HG02885 (cell line): ENCODE measurements around the gene PLXNB3.

Experiments used
- ATAC-seq: cut with Tn5 transposase; IDR thresholded peaks from one replicate; pipeline ENCODE4 v1.9.1; 2021; ENCODE audit warnings: mild to moderate bottlenecking; ENCODE audit not compliant: unreplicated experiment, poor library complexity

Gene PLXNB3

DNA sequence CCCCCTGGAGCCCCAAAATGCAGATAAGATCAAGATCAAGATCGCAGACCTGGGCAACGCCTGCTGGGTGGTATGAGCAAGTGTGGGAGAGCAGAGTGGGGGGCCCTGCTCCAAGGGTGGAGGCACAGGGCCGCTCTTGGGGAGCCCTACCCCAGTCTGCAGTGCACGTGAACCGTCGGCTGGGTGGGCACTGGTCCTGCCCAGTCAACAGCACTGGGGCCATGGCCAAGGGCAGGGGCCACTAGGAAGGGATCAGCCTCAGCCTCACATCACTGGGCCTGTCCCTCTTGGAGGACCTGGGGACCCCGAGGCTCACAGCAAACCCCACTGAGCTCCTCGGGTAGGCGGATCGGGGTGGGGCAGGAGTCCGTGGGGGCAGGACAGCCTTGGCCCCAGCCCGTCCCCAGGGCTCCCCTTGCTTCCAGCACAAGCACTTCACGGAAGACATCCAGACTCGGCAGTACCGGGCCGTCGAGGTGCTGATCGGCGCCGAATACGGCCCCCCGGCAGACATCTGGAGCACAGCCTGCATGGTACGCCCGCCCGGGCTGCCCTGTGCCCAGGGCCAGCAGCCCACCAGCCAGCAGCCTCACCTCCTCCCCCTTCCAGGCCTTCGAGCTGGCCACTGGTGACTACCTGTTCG lies 20.4 kb downstream of the PLXNB3 start:
- ATAC-seq, result no peak

DNA sequence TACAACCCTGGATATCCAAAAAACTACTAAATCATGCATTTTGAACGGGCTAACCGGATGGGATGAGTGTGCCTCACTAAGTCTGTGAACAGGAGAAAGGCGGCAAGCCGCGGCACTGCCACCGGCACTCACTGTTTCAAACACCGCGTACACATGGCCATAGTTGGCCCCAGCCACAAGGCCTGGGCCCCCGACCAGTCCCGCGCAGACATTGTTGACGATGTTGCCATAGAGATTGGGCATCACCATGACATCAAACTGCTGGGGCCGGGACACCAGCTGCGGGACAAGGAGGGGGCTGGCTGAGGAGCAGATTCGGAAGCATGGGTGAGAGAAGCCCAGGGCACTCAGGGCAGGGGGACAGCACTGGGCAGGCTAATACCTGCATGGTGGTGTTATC lies 22.6 kb downstream of the PLXNB3 start:
- no peak for ATAC-seq

DNA sequence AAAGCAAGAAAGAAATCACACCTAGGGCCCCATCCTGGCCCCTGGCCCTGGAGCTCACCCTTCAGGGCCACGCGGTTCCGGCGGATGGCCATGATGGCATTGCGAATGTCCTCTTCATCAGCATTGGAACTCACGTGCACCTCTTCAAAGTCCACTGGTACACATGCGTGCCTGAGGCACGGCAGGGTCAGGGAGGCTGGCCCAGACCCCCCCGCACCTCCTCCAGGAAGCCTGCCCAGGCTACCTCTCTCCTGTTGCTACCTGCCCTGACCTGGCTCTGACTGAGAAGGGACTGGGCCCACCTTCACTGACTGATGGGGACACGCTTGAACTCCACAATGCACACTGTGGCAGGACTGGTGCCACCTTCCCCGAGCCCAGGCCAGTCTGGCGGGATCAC lies 25.6 kb downstream of the PLXNB3 start:
- no peak for ATAC-seq

DNA sequence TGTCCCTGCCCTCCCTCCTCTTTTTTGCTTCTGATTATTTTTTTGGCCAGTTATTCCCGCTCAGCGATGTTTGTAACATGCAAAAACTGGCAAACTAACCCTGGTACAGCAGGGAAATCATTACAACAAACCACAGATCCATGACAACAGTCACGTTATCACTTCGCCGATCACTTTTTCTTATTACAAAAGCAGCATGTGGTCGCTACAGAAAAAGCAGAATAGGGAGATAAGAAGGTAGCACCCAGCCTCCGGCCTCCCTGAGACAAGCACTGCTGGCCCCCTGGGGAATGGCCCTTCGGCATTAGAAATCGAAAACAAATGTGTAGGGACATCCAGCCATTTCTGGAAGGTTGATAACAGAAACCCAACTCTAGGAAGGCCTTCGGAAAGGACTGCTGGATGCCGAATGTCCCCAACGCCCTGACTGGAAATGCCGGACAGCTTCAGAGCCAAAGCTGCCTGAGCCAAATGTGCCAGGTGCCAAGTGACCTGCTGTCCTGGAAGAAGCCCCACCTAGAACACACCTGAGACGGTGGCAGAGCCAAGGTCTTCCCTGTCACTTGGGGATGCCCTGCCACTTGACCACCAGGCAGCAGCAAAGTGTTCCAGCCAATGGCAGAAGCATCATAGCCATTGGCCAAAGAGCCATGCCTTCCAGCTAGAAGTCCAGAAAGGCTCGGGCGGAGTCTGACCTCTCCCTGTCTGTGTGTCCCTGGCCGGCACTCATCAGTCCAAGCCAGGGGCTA lies 27.2 kb downstream of the PLXNB3 start:
- no peak for ATAC-seq

- no peak for ATAC-seq
Measured at GRCh38 chrX:153792368-153792767, 28.3 kb downstream of the PLXNB3 start.

GRCh38 chrX:153793291-153793690 lies 29.2 kb downstream of the PLXNB3 start:
- ATAC-seq, result no peak

DNA sequence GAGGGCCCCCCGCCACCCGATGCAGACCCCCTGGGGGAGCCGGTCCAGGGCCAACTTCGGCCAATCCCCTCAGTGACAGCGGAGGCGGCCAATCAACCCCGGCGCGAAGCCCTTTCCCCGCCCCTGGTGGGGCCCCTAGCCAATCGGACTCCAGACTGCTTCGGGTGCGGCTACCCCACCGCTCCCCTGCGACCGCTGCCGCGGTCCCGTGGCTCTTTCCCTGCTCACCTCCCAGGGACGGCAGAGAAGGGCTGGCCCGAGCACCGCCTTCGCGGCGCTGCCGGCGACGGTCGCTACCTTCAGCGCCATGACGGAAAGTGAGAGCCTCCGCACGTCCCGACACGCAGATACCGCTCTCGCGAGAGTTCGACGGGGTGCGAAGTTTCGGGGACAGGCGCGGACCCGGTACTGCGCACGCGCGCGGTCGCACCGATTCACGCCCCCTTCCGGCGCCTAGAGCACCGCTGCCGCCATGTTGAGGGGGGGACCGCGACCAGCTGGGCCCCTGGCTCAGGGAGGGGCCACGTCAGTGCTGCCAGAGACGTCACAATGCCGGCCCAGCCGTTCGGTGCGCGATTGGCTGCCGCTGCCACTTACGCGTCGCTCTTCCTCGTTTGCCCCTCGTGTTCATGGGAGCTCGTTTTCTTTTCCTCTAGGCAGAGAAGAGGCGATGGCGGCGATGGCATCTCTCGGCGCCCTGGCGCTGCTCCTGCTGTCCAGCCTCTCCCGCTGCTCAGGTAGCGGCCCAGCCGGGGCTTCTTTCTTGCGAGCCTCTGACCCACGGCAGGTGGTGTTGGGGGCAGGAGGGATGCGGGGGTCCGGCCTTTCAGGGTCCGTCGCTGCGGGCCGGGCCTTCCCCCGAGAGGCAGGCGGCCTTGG lies 30.2 kb downstream of the PLXNB3 start, which contains the start of the genes IDH3G and SSR4:
Gene IDH3G (minus strand): TSS at position 358 of the 879 bp plus-strand sequence. CDS start 49 bp downstream, at position 309.
Gene SSR4 (plus strand): TSS at position 651 of the 879 bp plus-strand sequence. CDS start 20 bp downstream, at position 671.
- ATAC-seq, result peak; percentile 93

DNA sequence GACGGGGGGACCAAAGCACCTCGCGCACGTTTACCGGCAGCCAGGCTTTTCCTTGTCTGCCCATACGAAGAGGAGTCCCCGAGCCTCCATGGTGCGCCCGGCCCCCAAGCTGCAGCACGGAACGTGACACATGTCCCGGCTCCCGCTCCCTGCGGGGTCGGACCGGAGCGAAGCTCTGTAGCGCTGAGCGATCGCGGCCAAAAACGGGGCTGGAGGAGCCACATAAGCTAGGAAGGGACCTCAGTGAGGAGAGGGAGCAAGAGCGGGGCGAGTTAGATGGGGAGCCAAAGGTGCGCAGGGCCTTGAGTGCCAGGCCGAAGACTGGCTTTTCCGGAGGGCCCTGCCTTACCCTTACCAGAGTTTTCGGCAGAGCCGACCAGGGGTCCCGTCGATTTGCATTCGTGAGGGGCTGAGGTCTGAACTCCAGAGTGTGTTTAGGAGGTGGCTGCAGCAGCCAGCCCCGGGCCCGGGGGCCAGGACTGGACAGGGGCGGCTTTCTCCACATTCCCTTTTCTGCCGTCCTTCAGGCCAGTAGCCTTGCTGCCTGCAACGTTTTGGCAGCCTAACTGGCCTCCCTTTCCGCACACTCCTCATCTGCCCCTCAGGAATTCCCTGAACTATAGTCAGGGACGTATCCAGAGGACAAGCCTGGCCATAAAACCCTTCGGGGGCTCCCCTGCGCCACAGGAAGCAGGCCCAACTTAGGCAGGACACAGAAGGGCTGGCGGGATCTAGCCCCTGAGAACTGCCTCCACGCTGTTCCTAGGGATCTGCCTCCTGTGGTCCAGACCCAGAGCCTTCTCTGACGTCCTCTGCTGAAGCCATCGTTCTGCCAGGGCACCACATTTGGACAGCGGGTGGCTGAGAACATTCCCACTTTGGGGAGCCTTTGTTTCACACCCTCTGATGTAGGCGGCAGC lies 31.1 kb downstream of the PLXNB3 start:
- ATAC-seq, result peak; percentile 1

DNA sequence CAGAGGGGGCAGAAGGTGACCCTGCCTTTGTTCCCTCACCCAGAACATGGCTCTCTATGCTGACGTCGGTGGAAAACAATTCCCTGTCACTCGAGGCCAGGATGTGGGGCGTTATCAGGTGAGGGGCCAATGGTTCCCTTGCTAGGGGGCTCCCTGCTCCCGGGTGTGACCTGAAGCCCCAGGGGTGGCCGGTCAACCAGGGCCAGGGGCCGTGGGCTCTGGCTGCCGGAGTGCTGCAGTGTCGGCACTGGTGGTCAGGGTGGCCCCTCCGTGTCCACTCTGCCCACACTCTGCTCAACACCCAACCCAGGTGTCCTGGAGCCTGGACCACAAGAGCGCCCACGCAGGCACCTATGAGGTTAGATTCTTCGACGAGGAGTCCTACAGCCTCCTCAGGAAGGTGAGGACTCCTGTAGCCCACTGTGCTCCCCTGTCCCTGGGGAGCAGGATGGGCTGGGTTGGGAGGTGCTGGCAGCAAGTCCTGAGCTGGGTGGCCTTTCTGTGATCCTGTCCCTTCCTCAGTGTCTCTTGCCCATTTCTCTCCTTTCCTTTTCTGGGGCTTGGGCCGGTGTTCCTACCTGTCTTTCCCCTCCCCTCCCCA lies 33.5 kb downstream of the PLXNB3 start:
- no peak for ATAC-seq

DNA sequence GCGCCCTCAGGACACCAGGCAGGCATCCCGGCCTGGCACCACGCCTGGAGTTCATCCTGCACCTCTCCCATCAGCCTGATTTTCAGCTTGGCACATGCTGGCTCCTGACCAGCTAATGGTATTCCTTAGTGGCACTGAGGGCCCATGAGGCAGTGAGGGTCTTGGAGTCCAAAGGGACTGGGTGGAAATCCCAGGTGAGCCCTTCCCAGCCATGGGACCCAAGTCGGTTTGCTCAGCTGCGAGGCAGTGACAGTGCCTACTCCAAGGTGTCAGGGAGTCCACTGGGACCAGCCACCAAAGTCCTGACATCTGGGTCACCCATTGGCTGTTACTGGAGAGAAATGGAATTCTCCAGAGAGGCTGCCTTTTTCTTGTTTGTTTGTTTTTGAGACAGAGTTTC lies 35.3 kb downstream of the PLXNB3 start:
- ATAC-seq, result no peak

DNA sequence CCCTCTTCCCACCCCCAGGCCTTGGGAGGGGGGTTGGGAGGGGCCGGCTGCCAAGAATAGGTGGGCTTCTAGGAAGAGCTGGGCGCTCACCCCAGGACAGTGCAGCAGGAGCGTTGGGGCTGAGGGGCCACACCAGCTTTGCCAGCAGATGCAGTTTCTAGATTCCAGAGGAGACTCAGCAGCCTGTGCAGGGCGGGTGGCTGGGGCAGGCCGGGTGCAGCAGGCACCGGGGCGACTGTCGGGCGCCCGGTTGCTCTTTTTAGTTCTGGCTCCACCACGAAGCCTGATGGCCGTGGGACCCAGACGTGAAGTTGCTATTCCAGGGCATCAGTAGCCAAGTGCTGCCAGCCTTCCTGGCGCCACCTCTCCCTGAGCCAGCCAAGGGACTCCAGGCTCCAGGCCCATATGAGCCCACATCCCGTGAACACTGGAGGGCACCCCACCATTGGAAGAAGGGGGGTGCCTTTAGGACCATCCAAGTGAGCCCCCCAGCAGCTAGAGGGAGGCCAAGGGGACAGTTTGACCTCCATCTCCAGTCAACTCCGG lies 36.2 kb downstream of the PLXNB3 start:
- ATAC-seq, result no peak

DNA sequence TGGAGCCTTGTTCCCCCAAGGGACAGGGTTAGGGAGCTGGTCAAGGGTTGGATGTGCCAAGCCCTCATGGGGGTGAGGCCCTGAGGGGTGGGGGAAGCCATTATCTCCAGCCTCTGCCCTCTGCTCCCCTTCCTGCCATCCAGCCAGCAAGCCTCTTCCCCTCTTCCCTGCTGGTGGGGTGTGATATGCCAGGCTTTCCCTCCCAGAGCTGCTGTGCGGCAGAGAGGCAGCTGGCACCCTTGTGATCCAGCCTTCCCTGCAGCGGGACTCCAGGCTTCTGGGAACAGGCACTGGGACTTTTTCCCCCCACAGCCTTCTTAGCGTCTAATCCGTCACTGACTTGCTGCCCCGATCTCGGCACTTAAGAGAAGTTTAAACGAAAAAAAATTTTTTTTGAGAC lies 36.7 kb downstream of the PLXNB3 start:
- ATAC-seq, result no peak

DNA sequence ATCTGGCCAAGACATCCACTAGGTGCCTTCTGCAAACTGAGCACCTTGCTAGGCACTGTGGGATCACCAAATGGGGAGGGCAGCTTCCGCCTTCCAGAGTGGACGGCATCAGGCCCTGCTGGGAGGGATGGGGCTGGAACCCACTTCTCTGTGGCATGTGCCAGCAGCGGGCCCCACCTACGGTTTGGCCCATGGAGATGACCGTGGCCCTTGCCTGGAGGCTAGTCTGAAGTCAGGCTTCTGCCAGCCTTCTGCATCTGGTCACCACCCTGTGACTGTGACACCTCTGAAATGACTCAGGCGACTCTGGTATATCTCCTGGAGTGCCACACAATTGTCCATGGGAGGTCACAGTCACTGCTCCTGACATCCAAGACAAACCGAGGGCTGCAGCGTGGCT lies 37.6 kb downstream of the PLXNB3 start:
- no peak for ATAC-seq

- ATAC-seq, result no peak
Measured at GRCh38 chrX:153802513-153803045, 38.5 kb downstream of the PLXNB3 start.

- ATAC-seq, result no peak
Measured at GRCh38 chrX:153803211-153804099, 39.4 kb downstream of the PLXNB3 start.

DNA sequence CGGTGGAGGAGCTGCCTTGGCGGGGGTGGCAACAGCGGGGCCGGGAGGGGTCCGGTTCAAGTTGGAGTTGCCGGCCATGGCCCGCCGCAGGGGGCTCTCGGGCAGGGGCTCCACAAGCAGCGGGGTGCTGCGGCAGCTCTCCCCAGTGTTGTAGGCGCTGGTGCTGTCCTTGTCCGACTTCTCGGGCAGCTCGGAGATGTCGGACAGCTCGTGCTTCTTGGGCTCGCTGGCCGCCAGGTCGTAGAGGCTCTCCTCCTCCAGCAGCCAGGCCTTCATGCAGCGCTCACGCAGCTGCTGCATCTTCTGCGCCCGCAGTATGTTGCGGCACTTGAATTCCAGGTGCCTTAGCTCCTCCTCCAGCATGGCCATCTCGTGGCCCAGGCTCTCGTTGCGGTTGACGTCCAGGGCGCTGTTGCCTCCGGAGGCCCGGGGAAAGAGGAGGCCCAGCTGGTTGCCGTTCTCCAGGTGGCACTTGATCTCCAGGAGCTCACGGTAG lies 40.1 kb downstream of the PLXNB3 start:
- no peak for ATAC-seq

- ATAC-seq, result no peak
Measured at GRCh38 chrX:153804621-153805020, 40.6 kb downstream of the PLXNB3 start.

DNA sequence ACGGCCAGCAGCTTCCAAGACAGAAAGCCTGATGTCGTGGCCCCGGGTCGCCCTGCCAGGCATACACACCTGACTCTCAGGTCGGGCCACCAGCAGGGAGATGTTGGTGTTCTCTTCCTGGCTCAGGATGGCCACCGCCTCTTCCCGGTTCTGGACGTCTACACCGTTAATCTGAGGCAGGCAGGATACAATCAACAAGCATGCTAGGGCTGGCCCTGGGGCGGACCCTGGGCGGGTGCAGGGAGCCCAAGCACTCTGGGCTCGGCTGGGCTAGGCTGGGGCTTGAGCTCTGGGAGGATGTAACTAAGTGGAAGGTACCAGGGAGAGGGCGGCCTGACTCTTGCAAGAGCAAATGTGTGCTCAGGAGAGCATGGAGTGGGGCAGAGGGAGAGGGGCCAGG lies 41.4 kb downstream of the PLXNB3 start:
- no peak for ATAC-seq
